GDM1 (cell line): Measurements from ENCODE around the gene UNC119B.

ENCODE experiments used
- DNase-seq: peaks from one replicate; lab custom pipeline; 2025; lab: John Stamatoyannopoulos, UW

The UNC119B gene

GRCh38 chr12:120688527-120689071 lies 21.7 kb upstream of the UNC119B start:
- DNase-seq, result peak; percentile 34

GRCh38 chr12:120689397-120690082 lies 20.7 kb upstream of the UNC119B start:
- DNase-seq, result no peak

- no peak for DNase-seq
These were observed 20.2 kb upstream of the UNC119B start for GRCh38 chr12:120690083-120690450.

DNA sequence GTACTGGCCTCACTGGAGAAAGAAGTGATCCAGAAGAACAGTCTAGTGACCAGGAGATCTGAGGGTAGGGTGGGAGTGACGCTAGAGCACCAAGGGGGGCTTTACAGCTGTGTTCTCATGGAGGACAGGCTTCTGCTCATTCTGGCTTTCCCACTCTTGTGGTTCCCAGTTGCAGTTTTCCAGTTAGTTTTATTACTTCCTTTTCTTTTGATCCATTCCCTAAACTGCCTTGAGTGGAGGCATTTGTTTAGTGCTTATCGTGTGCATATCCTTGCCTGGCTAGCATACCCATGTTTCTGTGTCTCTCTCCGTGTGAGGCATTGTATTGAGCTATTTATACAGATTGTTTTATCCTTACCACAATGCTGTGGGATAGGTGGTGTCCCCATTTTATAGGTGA lies 19.3 kb upstream of the UNC119B start:
- DNase-seq, result no peak

GRCh38 chr12:120692524-120693033 lies 17.7 kb upstream of the UNC119B start:
- no peak for DNase-seq

DNA sequence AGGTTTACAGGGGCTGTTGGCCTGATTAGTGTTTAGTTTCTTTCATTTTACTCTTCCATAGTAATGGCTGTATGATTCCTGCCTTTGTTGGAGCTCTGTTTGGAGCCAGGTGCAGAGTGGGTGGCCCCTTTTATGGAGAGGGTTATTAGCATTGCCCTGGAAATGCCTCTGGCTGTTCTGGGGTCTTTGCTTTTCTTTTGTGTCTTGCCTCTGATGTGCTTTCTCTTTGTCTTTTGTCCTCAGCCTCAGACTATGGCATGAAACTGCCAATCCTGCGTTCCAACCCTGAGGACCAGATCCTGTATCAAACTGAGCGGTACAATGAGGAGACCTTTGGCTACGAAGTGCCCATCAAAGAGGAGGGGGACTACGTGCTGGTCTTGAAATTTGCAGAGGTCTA lies 16.4 kb upstream of the UNC119B start:
- no peak for DNase-seq

GRCh38 chr12:120696626-120697025 lies 13.6 kb upstream of the UNC119B start:
- DNase-seq, result no peak

GRCh38 chr12:120697344-120697743 lies 12.9 kb upstream of the UNC119B start:
- DNase-seq, result no peak

- DNase-seq, result no peak
These were observed 11.6 kb upstream of the UNC119B start for GRCh38 chr12:120698665-120699064.

DNA sequence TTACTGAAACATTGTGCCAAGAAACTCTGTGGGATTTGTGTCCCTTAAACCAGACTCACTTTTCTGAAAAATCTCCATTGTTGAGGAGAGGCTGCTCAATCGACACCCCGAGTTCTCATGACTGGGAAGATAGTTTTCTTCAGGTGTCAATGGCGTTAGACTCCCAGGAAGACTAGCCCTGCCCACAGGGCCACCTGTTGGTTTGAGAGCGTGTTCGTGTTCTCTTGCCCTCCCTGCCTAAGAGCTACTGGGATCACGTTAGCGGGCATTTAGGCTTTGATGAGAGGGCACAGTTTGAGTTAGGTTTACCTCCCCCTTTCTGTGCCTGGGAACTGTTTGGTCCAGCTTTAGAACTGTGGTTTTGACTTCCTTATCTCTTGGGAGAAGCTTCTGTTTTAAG lies 10.7 kb upstream of the UNC119B start:
- DNase-seq, result no peak

DNA sequence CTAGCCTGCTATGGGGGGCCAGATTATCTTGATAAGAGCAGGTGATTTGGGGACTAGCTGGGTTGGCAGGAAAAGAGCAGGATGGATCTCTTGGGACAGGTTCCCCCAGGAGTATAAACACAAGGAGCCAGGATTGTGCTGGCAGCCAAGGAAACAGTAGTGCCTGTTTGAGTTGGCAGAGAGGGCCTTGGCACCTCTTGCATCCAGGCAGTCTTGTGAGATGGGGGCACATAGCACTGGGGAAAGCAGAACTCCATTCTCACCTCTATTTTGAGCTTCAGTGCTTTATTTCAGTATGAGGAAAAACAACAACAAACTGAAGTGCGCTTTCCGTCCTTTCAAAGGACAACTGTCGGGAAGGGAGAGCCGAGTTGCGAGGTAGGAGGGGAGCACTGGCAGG lies 9.4 kb upstream of the UNC119B start:
- no peak for DNase-seq

- DNase-seq, result no peak
These were observed 7.6 kb upstream of the UNC119B start for GRCh38 chr12:120702637-120703036.

DNA sequence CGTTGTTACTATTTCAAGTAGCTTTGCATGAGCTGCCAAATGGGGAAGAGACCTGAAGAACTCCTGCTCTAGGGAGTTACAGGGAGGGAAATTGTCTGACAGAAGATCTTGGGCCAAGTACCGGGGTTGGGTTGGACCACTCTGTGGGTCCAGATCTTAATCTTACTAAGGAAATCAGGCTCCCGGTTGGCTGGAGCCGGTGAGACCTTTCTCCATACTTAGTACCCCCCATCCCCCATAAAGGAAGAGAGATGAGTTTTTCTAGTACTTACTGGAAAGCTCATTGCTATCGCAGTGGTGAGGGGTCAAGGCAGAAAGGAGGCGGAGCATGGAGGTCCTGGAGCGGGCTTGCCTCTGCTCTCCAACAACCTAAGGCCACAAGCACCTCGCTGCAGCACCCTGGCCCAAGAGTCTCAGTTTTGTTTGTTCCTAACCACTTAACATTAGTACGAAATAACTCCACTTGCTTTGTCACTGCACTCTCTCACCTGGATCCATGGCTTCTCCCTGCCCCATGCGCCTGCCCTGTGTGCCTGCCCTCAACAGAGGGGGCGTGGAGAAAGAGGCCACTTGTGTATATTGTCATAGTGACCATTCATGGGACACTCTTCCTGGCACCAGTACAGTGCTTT lies 6.8 kb upstream of the UNC119B start:
- DNase-seq, result no peak

DNA sequence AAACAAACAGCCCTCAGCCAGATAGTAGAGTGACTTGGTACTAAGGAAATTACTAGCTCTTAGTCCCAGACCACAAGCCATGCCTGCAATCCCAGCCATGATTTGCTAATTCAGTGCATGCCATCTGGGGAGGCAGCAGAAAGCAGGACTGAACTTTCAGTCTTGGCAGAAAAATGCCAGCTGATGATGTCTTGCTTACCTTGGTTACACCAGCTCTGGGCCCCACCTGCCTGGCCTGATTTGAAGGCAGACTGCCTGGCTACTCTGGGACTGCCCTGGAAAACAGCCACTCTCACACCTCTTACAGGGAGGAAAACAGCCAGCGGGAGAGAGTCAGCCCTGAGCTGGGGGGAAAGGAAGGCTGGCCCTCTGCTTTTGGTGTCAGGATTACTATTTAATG lies 4.6 kb upstream of the UNC119B start:
- no peak for DNase-seq

DNA sequence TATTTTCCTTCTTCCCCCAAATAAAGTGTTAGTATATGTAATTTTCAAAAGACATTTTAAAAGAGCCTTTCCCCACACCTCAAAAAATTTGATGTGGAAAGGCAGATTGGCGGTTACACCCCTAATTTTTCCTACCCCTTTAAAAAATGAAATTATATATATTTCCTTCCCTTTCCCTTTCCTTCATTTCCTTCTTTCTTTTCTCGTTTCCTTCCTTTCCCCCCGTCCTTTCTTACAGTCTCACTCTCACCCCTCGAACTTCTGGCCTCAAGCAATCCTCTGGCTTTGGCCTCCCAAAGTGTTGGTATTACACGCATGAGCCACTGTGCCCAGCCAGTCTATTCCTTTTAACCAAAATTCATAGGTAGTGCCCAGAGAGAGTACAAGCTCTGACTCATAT lies 4.2 kb upstream of the UNC119B start:
- no peak for DNase-seq

- no peak for DNase-seq
These were observed 1.6 kb upstream of the UNC119B start for GRCh38 chr12:120708651-120709050.

GRCh38 chr12:120710805-120711296 lies 593 bp downstream of the UNC119B start:
- peak; percentile 1 for DNase-seq

- DNase-seq, result no peak
These were observed 1.2 kb downstream of the UNC119B start for GRCh38 chr12:120711411-120711810.

DNA sequence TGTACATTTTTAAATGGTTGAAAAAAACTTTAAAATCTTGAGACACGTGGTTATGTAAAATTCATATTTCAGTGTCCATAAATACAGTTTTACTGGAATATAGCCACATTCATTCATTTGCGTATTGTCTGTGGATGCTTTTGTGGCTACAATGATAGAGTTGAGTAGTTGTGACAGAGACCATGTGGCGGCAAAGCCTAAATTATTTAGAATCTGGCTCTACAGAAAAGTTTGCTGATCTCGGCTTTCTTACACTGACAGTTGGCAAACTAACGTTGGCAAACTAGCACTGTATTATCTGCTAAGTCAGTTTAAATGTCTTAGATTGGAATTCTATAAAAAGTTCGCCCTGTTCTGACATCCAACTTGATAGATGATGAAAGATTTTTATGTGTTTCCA lies 2.4 kb downstream of the UNC119B start:
- DNase-seq, result no peak

DNA sequence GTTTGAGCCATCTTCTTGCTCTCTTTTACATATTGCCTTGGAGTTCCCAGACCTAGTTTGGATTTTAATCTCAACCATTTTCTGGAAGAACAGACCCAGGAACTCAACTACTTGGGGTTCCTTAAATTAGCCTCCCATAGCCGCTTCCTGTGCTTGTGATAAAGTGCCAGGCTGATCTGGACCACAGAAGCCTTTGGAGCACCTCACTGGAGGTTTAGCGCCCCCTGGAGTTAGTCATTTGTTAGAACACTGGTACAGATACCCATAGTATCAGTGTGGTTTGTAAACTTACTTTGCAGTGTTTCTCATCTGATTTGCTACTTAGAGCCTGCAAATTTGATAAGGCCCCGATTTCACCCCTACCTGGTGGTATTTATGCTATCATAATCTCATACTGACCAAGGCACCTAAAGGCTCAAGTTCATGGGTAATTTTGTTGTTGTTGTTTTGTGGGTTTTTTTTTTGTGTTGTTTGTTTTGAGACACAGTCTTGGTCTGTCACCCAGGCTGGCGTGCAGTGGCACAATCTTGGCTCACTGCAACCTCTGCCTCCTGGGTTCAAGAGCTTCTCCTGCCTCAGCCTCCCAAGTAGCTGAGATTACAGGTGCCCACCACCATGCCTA lies 3.7 kb downstream of the UNC119B start:
- DNase-seq, result peak; percentile 64

GRCh38 chr12:120718055-120718454 lies 7.8 kb downstream of the UNC119B start:
- DNase-seq, result no peak

DNA sequence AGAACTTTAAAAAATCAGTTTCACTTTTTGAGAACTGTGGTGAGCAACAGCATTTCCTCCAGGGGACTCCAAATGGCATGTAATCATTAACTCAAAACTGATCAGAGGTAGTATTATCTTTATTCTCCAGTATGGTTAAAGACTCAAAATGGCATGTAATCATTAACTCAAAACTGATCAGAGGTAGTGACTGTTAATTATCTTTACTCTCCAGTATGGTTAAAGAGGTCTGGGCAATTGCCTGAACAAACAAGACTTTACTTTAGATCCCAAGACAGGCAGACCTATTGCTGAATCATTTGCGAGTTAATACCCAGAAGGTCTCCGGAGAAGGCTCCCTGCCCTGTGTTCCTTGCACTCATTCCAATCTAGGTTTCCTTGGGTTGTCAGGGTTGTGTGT lies 8.8 kb downstream of the UNC119B start:
- no peak for DNase-seq
